Activated CD8-positive, alpha-beta memory T cell treated with anti-CD3 and anti-CD28 coated beads, Interleukin-2, amount 50 U/mL, for 1 hour (primary cell): Measurements from ENCODE around the gene PTPRN2.

Source experiments
- DNase-seq: peaks from one replicate; pipeline ENCODE4 v3.0.0-alpha.2; 2020; ENCODE audit errors: extremely low read depth

The PTPRN2 gene

DNA sequence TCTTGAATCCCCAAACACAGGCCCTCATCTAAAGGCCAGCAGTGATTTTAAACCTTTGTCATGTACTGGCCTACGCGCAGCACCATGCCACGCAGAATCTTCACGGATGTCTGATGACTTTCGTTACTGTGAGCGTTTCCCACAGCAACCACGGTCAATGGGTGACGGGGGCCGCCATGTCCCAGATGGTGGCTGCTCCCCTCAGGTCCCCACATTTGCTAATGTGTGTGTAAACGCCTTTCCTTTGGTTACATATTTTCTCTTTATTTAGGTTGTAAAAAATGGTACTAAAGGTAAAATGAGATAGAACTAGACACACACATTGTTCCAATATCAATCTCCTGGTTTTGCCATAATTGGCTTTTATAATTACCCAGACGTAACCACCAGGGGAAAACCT lies 699.0 kb downstream of the PTPRN2 start:
- no peak for DNase-seq

DNA sequence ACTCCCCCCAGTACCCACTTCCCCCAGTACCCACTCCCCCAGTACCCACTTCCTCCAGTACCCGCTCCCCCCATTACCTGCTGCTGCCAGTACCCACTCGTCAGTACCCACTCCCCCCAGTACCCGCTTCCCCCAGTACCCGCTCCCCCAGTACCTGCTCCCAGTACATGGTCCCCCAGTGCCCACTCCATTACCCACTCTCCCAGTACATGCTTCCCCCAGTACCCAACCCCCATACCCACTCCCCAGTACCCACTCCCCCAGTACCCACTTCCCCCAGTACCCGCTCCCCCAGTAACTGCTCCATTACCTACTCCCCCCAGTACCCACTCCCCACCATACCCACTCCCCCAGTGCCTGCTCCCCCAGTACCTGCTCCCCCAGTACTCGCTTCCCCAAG lies 700.2 kb downstream of the PTPRN2 start:
- no peak for DNase-seq

DNA sequence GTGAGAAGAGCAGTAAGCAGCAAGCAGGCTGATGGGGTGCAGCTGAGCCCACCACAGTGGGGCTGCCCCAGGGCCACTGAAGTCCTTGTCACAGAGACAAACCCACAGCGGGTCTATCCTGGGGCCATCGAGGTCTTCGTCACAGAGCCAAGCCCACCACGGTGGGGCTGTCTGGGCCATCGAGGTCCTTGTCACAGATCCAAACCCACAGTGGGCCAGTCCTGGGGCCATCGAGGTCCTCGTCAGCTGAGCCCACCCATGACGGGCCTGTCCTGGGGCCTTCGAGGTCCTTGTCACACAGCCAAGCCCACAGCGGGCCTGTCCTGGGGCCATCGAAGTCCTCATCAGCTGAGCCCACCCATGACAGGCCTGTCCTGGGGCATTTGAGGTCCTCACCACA lies 700.9 kb downstream of the PTPRN2 start:
- DNase-seq: no peak

DNA sequence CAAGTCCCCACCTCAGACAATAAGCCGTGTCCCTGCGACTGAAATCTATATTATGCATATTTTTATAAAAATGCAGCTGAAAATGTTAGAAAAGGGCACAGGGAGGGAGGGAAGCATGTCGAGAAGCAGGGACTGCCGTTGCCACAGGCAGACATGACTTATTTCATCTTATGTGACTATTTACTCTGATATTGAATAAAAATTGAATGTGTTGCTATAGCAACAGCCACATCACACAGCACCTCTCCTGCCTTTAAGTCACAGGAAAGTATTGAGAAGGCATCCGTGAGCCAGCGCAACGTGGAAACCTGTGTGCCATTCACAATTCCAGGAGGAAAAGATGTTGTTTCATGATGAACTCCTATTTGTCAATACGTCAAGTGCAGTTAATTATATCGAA lies 701.4 kb downstream of the PTPRN2 start:
- no peak for DNase-seq

DNA sequence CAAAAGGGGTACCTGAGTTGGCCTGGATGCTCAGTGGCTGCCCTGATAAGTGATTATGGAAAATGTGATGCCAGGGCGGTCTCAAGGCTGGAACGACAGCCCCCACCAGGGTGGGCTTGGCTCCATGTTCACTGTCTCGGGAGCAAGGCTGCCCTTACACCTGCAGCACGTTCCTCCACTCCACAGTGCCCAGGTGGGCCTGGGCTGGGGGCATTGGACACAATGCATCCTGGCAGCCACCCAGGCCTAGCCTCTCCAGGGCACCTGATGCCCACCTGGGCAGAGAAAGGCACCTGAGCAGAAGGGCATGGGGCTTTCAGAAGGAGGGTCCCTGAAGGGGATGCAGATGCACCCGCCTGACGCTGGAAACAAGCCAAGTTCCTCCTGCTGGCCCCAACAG lies 702.5 kb downstream of the PTPRN2 start:
- no peak for DNase-seq

DNA sequence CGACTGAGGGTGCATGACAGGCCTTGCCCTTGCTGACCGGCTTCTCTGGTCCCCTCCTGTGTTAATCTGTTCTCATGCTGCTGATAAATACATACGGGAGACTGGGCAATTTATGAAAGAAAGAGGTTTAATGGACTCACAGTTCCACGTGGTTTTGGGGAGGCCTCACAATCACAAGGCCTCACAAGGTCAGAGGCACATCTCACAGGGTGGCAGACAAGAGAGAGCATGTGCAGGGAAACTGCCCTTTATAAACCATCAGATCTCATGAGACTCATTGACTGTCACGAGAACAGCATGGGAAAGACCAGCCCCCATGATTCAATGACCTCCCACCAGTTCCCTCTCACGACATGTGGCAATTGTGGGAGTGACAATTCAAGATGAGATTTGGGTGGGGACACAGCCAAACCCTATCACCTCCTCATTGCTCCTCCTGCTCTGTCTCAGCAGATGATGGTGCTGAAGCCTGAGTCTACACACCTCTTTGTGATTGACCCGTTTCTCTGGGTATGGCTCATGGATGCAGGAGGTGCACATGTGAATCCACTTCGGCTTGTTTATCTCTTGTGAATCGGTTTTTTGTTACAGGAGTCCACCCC lies 703.1 kb downstream of the PTPRN2 start:
- DNase-seq: no peak

DNA sequence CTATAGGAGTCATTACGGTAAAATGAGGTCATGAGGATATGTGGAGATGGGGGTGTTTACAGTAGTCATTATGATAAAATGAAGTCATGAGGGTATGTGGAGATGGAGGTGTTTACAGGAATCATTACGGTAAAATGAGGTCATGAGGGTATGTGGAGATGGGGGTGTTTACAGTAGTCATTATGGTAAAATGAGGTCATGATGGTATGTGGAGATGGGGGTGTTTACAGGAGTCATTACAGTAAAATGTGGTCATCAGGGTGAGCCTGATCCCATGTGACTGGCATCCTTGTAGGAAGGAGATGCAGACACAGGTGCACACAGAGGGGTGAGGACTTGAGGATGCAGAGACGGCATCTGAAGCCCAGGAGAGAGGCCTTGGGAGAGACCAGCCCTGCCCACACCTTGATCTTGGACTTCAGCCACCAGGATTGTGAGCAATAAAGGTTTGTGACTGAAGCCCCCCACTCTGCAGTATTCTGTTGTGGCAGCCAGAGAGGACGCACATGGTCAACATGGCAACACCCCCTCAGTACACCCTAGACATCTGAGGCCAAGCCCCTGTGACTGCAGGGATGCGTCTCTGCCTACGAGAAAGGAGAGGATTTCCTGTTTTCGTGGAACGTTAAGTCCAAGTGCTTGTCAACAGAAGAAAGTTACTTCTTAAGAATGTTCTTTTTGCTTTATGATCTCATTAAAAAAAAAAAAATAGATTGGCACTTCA lies 706.4 kb downstream of the PTPRN2 start:
- no peak for DNase-seq

DNA sequence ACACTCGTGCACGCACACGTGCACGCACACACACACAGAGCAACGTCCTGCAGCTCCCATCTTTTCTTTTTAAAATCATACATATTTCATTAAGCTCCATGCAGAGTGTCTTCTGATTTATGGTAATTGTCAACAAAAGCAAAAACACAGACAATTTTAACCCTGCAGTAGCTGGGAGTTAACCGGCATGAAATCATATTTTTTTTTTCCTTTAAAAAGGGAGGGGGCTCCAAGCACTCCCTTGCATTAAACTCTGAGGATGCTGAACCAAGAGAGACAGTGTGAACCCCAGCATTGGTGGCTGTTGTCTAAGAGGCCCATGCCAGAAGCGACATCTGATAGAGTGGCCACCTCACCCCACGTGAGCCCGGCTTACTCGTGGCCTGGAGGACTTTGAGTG lies 708.2 kb downstream of the PTPRN2 start:
- DNase-seq: no peak

DNA sequence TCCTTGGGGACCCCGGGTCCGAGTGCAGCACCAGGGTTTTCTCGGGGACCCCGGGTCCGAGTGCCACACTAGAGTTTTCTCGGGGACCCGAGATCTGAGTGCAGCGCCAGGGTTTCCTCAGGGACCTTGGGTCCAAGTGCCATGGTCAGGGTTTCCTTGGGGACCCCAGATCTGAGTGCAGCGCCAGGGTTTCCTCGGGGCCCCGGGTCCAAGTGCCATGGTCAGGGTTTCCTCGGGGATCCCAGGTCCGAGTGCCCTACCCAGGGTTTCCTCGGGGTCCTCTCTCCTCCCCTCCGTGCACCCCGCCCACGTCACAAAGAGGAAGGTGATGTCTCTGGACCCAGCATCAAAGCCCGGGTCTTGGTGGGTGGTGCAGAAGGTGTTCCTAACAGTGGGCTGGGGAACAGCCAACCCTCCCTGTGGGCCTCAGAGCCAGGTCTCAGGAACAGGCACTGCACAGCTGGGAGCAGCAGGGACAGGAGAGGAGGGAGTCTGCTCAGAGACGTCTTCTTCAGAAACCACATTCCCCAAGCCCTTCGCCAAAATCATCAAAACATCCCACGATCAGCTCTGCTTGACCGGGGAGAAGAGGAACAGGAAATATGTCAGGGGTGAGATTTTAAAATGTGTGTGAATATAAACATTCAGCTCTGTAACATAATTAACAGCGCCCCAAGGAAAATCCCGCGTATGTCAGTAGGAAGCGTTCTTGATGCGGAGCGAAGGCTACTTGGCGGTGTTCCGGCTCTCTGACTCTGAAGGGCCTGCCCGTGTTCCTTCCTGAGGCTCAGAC lies 710.1 kb downstream of the PTPRN2 start:
- no peak for DNase-seq

DNA sequence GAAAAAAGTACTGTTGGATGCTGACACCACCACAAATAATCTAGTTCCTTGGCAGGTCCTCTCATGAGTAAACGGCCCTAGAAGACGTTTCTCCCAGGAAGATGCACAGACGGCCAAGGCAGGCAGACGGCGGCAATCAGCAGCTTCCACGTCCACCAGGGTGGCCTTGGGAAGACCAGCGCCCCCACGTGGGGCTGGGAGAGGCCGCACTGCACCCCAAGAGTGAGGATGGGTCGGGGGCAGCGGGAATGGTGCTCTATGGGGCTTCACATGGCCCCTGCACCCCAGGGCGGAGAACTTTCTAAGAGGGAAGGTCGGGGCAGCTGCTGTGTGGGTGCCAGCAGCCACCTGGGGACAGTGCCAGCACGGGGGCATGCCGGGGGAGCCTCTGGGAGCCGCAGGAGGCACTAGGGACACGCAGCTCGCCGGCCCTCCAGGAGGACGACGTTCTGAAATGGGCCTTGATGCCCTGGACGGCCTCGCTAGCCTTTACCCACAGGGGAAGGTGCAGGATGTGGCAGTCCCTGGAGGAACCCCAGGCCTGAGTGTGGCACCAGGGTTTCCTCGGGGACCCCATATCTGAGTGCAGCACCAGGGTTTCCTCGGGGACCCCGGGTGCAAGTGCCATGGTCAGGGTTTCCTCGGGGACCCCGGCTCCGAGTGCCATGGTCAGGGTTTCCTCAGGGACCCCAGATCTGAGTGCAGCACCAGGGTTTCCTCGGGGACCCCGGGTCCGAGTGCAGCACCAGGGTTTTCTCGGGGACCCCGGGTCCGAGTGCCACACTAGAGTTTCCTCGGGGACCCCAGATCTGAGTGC lies 710.9 kb downstream of the PTPRN2 start:
- DNase-seq: no peak

DNA sequence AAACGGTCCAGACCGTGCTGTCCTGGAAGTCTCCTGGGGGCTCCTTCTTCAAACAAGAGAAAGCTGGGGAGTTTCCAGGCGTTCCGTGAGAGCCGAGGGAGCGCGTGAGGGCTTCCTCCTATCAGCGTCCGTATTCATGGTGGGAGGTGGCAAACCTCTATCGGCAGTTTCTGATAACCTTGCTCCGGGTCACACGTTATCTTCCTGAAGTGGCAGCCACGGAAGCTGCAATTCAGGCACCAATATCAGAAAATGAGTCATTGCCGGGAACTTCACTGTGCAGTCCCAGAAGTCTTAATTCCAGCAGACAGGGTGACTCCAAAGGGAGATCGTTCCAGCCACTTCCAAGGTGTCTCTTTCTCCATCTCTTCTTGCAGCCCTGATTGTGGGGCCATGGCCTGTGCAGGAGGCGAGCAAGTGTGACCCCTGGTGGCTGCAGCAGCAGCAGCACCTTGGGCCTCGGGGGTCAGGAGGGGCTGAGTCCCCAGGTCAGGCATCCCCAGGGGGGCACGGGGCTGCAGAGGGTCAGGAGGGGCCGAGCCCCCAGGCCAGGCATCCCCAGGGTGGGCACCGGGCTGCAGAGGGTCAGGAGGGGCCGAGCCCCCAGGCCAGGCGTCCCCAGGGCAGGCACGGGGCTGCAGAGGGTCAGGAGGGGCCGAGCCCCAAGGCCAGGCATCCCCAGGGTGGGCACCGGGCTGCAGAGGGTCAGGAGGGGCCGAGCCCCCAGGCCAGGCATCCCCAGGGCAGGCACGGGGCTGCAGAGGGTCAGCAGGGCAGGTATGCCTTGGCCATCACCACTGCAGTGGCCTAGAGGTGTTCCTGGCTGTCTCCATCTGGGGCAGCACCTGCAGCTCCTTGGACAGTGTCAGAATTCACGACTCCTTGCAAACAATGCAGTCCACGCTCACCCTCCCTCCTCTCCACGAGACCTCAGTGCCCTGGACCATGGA lies 712.1 kb downstream of the PTPRN2 start:
- no peak for DNase-seq

DNA sequence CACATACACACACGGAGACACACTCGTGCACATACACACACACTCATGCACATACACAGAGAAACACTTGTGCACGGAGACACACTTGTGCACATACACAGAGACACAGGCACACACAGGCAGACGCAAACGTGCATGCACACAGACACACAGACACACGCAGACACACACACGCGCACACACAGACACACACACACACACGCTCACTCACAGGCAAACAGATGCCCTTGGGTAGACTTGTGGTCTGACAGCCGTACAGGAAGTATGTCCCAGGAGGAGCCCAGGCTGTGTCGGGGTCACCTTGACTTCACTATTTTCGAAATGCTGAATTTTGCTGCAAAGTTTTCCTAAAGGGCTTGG lies 712.8 kb downstream of the PTPRN2 start:
- no peak for DNase-seq

DNA sequence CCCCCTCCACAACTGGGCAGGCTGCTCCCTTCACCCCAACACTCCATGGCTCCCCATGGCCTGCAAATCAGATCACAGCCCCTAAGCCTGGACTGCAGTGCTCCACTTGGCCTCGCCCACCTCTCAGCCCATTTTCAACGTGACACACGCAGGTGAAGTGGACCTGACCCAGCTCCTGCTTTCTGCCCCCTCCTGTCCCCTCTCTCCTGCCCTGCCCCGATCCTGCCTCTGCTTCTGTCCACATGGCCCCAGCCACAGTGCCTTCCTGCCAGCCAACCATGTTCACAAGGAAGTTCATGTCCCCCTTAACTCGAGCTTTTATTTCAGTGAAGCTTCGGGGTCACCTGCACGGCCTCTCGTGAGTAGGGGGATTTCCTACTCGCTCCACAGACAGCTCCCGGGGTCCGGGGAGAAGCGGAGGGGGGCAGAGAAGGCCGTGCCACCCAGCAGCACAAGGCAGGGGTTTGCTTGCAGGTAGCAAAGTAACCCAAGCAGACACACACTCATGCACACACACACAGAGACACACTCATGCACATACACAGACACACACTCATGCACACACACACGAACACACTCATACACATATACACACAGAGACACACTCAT lies 713.3 kb downstream of the PTPRN2 start:
- no peak for DNase-seq

DNA sequence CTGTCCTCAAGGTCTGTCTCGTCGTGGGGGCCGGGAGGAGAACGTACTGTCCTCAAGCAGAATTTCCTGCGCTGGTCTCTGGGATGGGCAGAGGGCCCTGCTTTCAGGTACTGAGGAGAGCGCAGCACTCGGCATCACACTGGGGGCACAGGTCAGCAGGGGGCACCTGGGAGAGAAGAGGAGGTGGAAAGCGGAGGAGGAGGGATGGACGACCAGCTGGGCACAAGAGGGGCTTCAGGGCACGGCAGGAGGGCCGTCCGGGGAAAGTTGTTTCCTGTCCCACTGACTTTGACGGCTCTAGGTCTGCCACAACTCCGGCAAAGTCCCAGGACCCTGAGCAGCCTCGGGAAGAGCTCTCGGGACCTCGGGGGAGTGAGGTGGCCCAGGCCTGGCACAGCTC lies 714.0 kb downstream of the PTPRN2 start:
- no peak for DNase-seq

DNA sequence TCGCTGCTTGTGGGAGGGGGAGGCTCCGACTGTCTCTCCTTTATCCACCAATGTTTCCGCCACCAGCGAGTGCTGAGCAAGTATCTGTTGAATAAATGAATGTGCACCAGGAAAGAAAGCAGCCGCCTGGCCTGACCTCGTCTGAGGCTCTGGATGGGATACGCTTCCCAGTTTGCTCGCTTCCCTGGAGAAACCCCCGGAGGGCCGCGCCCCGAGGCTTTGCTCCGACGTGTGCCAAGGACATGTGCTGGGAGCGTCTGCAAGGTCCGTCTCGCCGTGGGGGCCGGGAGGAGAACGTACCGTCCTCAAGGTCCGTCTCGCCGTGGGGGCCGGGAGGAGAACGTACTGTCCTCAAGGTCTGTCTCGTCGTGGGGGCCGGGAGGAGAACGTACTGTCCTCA lies 714.4 kb downstream of the PTPRN2 start:
- no peak for DNase-seq

DNA sequence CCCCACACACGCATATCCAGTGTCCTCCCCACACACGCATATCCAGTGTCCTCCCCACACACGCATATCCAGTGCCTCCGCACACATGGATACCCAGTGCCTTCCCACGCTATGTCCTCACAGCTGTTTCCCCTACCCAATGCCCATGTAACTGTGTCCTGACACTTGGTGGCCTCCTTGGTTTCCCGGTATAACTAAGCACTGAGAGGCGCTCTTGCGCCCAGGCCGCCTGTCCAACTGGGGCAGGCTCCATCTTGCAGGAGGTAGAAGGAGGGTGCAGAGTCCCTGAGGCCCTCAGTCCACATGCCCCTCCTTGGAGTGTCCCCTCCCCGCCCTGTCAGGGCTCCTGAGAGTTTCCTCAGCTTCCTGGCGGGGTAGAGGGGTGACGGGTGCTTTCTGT lies 715.2 kb downstream of the PTPRN2 start:
- DNase-seq: no peak

DNA sequence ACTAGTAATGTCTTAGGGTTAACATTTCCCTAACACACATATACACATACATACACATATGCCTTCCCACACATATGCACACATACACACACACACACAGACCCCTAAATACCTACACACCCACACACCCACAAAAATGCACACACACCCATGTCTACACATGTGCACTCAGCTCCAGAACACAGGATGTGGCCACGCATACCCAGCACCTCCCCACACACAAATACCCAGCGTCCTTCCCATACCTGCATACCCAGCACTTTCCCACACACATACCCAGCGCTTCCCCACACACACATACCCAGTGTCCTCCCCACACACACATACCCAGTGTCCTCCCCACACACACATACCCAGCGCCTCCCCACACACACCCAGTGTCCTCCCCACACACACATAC lies 715.9 kb downstream of the PTPRN2 start:
- DNase-seq: no peak

DNA sequence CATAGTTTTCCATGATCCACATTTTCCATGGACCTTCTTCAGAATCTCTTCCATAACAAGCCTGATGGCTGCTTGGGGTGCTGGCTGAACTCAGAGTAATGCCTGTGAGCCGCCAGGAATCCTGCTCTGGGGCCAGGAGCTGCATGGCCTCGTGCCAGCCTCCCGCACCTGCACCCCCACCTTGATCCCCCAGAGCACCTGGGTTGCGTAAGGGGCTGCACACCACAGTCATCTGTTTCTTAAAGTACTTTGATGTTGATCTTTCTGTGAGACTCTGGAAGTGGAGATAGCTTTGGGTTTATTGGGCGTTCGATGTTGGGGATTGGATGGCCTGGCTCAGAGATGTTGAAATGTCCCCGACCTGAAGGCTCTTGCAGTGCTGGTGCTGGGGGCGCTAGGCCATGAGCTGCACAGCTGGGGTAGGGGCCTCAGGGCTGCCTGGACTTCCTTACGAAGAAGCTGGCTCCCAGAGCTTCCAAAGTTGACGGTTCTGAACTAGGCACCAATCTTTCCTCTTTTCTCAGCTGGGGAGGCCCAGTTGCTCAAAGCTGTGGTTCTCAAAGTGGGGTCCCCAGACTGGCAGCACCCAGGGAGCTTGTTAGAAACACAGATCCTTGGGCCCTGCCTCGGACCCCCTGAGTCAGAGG lies 716.9 kb downstream of the PTPRN2 start:
- DNase-seq: no peak

DNA sequence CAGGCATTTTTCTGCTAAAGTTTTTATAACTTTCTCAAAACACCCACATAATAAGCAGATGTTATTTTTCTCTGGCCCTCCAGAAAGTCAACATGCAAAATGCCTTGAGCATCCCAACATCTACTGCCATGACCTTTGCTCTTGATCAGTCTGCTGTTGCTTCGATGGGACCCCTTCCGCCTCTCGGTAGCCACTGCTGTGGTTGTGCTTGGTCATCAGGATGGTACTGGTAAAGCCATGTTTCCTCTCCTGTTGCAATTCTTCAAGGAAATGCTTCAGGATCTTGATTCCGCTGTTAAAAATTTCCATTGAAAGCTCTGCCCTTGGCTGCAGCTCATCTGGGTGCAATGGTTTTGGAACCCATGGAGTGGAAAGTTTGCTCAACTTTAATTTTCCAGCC lies 717.8 kb downstream of the PTPRN2 start:
- DNase-seq: no peak

DNA sequence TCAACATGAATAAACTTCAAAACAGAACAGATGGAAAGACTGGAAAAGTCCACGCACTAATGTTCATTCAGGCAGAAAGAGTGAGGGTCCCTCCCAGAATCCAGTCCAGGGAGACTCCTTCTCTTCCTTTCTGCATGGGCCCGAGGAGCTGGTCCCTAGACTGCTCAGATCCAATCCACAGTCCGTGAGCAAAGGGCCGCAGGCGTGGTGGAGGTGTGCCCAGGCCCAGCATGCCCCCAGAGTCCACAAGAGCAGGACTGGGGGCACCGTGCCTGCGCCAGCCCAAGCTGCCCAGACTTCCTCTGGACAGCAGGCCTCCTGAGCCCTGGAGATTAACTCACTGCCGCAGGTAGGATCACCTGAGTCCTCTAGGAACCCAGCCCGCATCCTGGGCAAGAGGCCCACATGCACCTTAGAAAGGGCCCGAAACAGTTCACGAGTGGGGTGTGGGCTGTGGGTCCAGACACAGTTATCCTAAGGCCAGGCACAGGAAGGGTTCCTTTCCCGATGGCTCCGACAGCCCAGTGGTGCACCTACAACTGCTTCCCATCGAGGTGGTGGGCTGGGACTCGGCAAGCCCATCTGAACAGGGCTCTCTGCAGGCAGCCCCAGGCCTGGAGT lies 719.8 kb downstream of the PTPRN2 start:
- DNase-seq: no peak
